H1 (cell line): Measurements from ENCODE around the gene APC2.

ENCODE experiments used
- ATF3 ChIP-seq: IDR thresholded peaks from 2 replicates; pipeline ENCODE4 v1.6.1; 2011; ENCODE audit warnings: low read depth, mild to moderate bottlenecking, low read length; ENCODE audit not compliant: insufficient read depth
- CTCF ChIP-seq, 3 experiments: IDR thresholded peaks; 1 replicate in 2 of 3; 2 replicates in 1 of 3; pipeline versions ENCODE4 v1.5.1 to v1.6.1; 2011; ENCODE audit warnings: low read length in 3 of 3, mild to moderate bottlenecking in 3 of 3, inconsistent platforms in 2 of 3, low read depth in 1 of 3, moderate library complexity in 1 of 3; ENCODE audit not compliant: insufficient read depth in 1 of 3; ENCODE audit errors: control extremely low read depth in 1 of 3
- EP300 ChIP-seq, 2 experiments: IDR thresholded peaks; 1 replicate in 1 of 2; 2 replicates in 1 of 2; pipeline ENCODE4 v1.6.1; 2011 to 2012; ENCODE audit warnings: low read depth in 2 of 2, low read length in 2 of 2, mild to moderate bottlenecking in 2 of 2, borderline replicate concordance in 1 of 2, inconsistent platforms in 1 of 2, moderate library complexity in 1 of 2
- GTF2F1 ChIP-seq: IDR thresholded peaks from 2 replicates; pipeline ENCODE4 v1.6.1; 2012; ENCODE audit warnings: low read depth, low read length, improper control_type of control experiment, borderline replicate concordance
- HDAC6 ChIP-seq: IDR thresholded peaks from one replicate; pipeline ENCODE4 v1.7.1; 2012; ENCODE audit warnings: low read depth, mild to moderate bottlenecking, inconsistent platforms, low read length, moderate library complexity
- KDM1A ChIP-seq: fragments of 200-600, 300-600 bp; sonication (generic); IDR thresholded peaks from 2 replicates; pipeline ENCODE4 v1.7.1; 2016; ENCODE audit warnings: mild to moderate bottlenecking, low read length, borderline replicate concordance
- POLR2A ChIP-seq, 2 experiments: IDR thresholded peaks; 1 replicate in 1 of 2; 2 replicates in 1 of 2; pipeline ENCODE4 v1.6.1; 2011; ENCODE audit warnings: low read depth in 2 of 2, low read length in 2 of 2, mild to moderate bottlenecking in 2 of 2; ENCODE audit errors: control extremely low read depth in 1 of 2
- POLR2AphosphoS5 ChIP-seq: IDR thresholded peaks from 2 replicates; pipeline ENCODE4 v1.6.1; 2011; ENCODE audit warnings: low read depth, low read length
- RAD21 ChIP-seq, 2 experiments: IDR thresholded peaks in 1 of 2; conservative IDR thresholded peaks in 1 of 2; 2 replicates each; pipeline ENCODE4 v1.6.1; 2011; ENCODE audit warnings: low read depth in 2 of 2, low read length in 2 of 2, improper control_type of control experiment in 1 of 2, inconsistent platforms in 1 of 2, mild to moderate bottlenecking in 1 of 2, moderate library complexity in 1 of 2
- SIN3A ChIP-seq, 2 experiments: IDR thresholded peaks in 1 of 2; conservative IDR thresholded peaks in 1 of 2; 2 replicates each; pipeline ENCODE4 v1.6.1; 2011 to 2012; ENCODE audit warnings: low read length in 2 of 2, improper control_type of control experiment in 1 of 2, low read depth in 1 of 2, mild to moderate bottlenecking in 1 of 2
- SIRT6 ChIP-seq: IDR thresholded peaks from one replicate; pipeline ENCODE4 v1.7.1; 2012; ENCODE audit warnings: low read length, inconsistent platforms
- SP1 ChIP-seq: IDR thresholded peaks from 2 replicates; pipeline ENCODE4 v1.6.1; 2011; ENCODE audit warnings: low read depth, low read length
- TAF1 ChIP-seq: IDR thresholded peaks from 2 replicates; pipeline ENCODE4 v1.6.1; 2011; ENCODE audit warnings: mild to moderate bottlenecking, low read depth, low read length
- TEAD4 ChIP-seq: IDR thresholded peaks from 2 replicates; pipeline ENCODE4 v1.6.1; 2012; ENCODE audit warnings: low read depth, low read length, inconsistent platforms, mixed read lengths

GRCh38 chr19:1401889-1402217 lies 48.1 kb upstream of the APC2 start:
- no peak for TF ChIP-seq CTCF (IDR thresholded peaks at IDR 0.05; ENCODE audit: control extremely low read depth in 1 of 3, insufficient read depth in 1 of 3, low read depth in 1 of 3, low read length in 3 of 3)
- TF ChIP-seq POLR2A (IDR thresholded peaks at IDR 0.05; ENCODE audit: control extremely low read depth in 1 of 2, low read depth in 2 of 2, low read length in 2 of 2), result no peak
- TF ChIP-seq SIN3A (conservative IDR thresholded peaks at IDR 0.05 in 1 of 2, IDR thresholded peaks at IDR 0.05 in 1 of 2; ENCODE audit: low read depth in 1 of 2, low read length in 2 of 2), result no peak
- no peak for TF ChIP-seq SP1
- no peak for TF ChIP-seq TAF1
- no peak for TF ChIP-seq POLR2AphosphoS5
- TF ChIP-seq EP300 (IDR thresholded peaks at IDR 0.05; ENCODE audit: borderline replicate concordance in 1 of 2, low read depth in 2 of 2, low read length in 2 of 2), result no peak
- TF ChIP-seq GTF2F1, result no peak
- no peak for TF ChIP-seq HDAC6
- TF ChIP-seq KDM1A, result peak; percentile 87
- TF ChIP-seq SIRT6, result no peak
- TF ChIP-seq RAD21 (IDR thresholded peaks at IDR 0.05 in 1 of 2, conservative IDR thresholded peaks at IDR 0.05 in 1 of 2; ENCODE audit: low read depth in 2 of 2, low read length in 2 of 2), result no peak
- TF ChIP-seq TEAD4, result no peak
- TF ChIP-seq ATF3, result no peak
